HG02798 (cell line): ENCODE data around the gene ITIH1.

Experiments
- ATAC-seq: cut with Tn5 transposase; IDR thresholded peaks from one replicate; pipeline ENCODE4 v1.9.1; 2021; ENCODE audit warnings: mild to moderate bottlenecking; ENCODE audit not compliant: unreplicated experiment, poor library complexity

Gene ITIH1

GRCh38 chr3:52834871-52835501, 57.6 kb downstream of the ITIH1 start, which contains the start of gene MUSTN1:
TSS of gene MUSTN1 (minus strand) at chr3:52835019. CDS start at chr3:52834948, 71 bp downstream.
- ATAC-seq = no peak

- ATAC-seq = no peak
Measured at GRCh38 chr3:52835766-52836470, 58.5 kb downstream of the ITIH1 start.

GRCh38 chr3:52836471-52836845, 59.1 kb downstream of the ITIH1 start:
- no peak for ATAC-seq

- no peak for ATAC-seq
Measured at GRCh38 chr3:52836986-52837385, 59.6 kb downstream of the ITIH1 start.

GRCh38 chr3:52838561-52839267, 61.3 kb downstream of the ITIH1 start:
- peak; percentile 35 for ATAC-seq

GRCh38 chr3:52839268-52839575, 61.8 kb downstream of the ITIH1 start:
- no peak for ATAC-seq

- no peak for ATAC-seq
Measured at GRCh38 chr3:52839892-52840545, 62.6 kb downstream of the ITIH1 start.

GRCh38 chr3:52841211-52841980, 64.0 kb downstream of the ITIH1 start:
- ATAC-seq = no peak
